Activated naive CD8-positive, alpha-beta T cell treated with anti-CD3 and anti-CD28 coated beads for 36 hours (primary cell): ENCODE data around the gene BAIAP2L1. TPM values are rescaled to one million over a fixed set of nuclear protein-coding genes. Genes with fewer than 3 reads are reported as not detected.
"Not testable (repeated sequence)": the region's sequence is repeated elsewhere in the genome, so short reads cannot be mapped to it uniquely, and the experiment has no call there.

ENCODE experiments used
- DNase-seq: peaks from one replicate; pipeline ENCODE4 v3.0.0; 2021
- H3K27ac Mint-ChIP-seq: one replicate; pipeline ENCODE4 v1.8.0; 2022; ENCODE audit warnings: mild to moderate bottlenecking, moderate library complexity, mixed read lengths
- H3K27me3 Mint-ChIP-seq: one replicate; pipeline ENCODE4 v1.8.0; 2022; ENCODE audit warnings: mild to moderate bottlenecking, mixed read lengths
- H3K36me3 Mint-ChIP-seq: one replicate; pipeline ENCODE4 v1.8.0; 2021; ENCODE audit warnings: mild to moderate bottlenecking, mixed read lengths
- H3K4me1 Mint-ChIP-seq: one replicate; pipeline ENCODE4 v1.8.0; 2021; ENCODE audit warnings: mixed read lengths
- H3K4me3 Mint-ChIP-seq: one replicate; pipeline ENCODE4 v1.8.0; 2022; ENCODE audit warnings: mild to moderate bottlenecking, moderate library complexity, mixed read lengths
- H3K9me3 Mint-ChIP-seq: one replicate; pipeline ENCODE4 v1.8.0; 2022; ENCODE audit warnings: mixed read lengths
- total RNA-seq, 2 experiments: library from RNA; stranded (reverse); gene quantifications; one replicate each; pipeline ENCODE4 v1.2.3, GENCODE V29; 2021

BAIAP2L1 gene, protein sequence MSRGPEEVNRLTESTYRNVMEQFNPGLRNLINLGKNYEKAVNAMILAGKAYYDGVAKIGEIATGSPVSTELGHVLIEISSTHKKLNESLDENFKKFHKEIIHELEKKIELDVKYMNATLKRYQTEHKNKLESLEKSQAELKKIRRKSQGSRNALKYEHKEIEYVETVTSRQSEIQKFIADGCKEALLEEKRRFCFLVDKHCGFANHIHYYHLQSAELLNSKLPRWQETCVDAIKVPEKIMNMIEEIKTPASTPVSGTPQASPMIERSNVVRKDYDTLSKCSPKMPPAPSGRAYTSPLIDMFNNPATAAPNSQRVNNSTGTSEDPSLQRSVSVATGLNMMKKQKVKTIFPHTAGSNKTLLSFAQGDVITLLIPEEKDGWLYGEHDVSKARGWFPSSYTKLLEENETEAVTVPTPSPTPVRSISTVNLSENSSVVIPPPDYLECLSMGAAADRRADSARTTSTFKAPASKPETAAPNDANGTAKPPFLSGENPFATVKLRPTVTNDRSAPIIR
- total RNA-seq: 1 to 10 TPM; 2.3 TPM

DNA sequence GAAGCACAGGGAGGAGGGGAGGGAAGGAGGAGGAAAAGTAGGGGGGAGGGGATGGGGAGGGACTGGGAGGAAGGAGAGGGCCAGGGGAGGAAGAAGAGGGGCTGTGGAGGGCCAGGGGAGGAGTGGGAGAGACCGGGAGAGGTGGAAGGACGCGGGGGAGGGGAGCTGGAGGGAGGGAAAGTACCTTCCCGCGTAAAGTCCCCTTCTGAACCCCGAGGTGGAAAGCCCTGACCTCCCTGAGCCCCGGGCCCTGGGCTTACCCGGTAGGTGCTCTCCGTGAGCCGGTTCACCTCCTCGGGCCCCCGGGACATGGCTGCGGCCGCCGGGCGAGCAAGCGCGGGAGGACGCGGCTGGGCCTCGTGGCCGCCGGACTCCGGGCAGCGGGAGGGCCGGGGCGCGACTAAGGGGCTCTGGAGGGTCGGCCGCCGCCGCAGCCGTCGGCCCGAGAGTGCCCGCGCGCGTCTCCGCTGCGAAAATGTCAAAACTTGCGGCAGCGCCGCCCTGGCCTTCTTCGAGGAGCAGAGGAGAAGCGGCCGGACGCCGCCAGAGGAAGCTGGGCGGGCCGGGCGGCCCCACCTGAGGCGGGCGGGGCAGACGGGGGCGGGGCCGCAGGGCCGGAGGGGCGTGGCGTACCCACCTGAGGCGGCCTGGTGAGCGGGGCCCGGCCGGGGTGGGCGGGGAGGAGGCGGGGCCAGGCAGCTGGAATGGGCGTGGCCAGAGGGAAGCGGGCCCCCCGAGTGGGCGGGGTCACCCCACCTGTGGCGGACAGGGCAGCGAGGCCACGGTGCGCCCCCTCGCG is at the start of gene BAIAP2L1:
TSS of gene BAIAP2L1 (minus strand) at position 549 of the 799 bp plus-strand sequence. CDS start at position 311, 238 bp downstream.
- Mint-ChIP-seq H3K4me3 (peak within 1 kb of the TSS; percentile 63), H3K4me1 (peaks cover 4% of the 10 kb centered on the region), H3K27ac (no peak within 1 kb of the TSS), H3K9me3 (no peaks in the 10 kb centered on the region), H3K36me3 (no peaks in the 10 kb centered on the region), H3K27me3 (peaks cover 39% of the 10 kb centered on the region)
- peak; percentile 91 for DNase-seq

DNA sequence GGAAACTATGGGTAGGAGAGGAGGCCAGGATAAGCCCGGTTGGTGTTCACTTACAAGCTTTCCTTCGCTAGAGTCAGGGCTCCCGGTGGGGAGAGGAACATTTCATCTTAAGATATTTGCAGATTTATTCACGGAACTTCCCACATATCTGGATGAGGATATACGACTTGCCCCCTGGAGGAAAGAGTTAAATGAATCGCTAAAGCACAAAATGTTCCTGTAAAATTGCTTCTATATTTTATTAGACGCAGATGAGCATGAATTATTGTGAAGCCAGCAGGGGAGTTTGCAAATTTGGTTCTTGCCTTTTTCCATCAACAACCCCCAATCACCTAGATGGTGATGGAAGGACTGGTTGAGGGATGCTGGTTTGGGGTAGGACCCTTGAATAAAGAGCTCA is 47.9 kb upstream of the BAIAP2L1 start:
- H3K4me3 Mint-ChIP-seq: no peak overlapping the region
- no peak overlapping the region for H3K27ac Mint-ChIP-seq
- H3K9me3 Mint-ChIP-seq: peaks cover 10% of the 10 kb centered on the region
- no peak for DNase-seq
- no peaks in the 10 kb centered on the region for H3K4me1 Mint-ChIP-seq
- no peaks in the 10 kb centered on the region for H3K36me3 Mint-ChIP-seq
- H3K27me3 Mint-ChIP-seq: no peaks in the 10 kb centered on the region

DNA sequence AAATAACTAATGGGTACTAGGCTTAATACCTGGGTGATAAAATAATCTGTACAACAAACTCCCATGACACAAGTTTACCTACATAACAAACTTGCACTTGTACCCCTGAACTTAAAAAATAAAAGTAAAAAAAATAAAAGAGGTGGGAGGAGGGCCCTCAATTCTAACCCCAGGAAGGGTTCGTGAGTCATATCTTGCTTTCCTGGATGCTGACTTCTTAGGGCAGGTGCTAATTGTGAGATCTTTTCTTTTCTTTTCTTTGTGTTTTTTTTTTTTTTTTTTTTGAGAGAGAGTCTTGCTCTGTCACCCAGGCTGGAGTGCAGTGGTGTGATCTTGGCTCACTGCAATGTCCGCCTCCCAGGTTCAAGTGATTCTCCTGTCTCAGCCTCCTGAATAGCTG is 40.1 kb upstream of the BAIAP2L1 start:
- not testable (repeated sequence) for H3K4me3 Mint-ChIP-seq, H3K4me1 Mint-ChIP-seq, H3K27me3 Mint-ChIP-seq, H3K36me3 Mint-ChIP-seq, H3K27ac Mint-ChIP-seq, DNase-seq, H3K9me3 Mint-ChIP-seq

DNA sequence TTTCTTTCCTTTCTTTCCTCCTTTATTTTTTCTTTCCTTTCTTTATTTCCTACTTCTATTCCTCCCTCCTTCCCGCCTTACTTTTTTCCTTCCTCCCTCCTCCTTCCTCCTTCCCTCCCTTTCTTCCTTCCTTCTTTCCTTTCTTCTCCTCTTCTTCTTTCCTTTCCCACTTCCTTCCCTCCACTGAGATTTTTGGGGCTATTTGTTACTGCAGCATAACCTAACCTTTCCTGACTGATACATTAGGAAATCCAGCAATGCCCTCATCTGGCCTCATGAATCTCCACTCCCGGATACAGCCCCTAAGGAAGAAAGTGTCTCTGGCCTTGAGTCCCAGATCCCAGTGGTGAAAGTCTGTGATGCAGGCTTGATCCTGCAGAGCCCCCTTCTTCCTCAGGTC is 38.6 kb upstream of the BAIAP2L1 start:
- DNase-seq: no peak
- Mint-ChIP-seq H3K36me3 (no peaks in the 10 kb centered on the region), H3K27ac (no peak overlapping the region), H3K4me3 (no peak overlapping the region), H3K27me3 (peaks cover 3% of the 10 kb centered on the region), H3K9me3 (peaks cover 8% of the 10 kb centered on the region), H3K4me1 (no peaks in the 10 kb centered on the region)

DNA sequence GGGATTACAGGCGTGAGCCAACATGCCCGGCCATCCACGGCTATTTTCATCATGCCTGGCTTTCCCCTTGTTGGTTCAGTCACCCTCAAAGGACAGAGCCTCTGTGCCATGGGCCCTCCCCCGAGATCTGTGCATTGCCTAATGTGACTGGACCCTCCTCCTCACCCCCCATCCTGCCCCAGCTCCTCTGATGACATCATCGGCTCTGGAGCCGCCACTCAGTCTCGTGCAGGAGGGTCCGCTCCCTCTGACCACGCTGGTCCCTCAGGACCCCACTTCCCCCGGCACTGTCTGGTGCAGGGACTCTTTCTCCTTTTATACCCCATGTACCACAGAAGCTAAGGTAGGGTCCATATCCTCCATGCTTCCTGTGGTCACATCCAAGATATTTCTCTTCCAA is 33.2 kb upstream of the BAIAP2L1 start:
- H3K4me1 Mint-ChIP-seq: peaks cover 1% of the 10 kb centered on the region
- peaks cover 3% of the 10 kb centered on the region for H3K27me3 Mint-ChIP-seq
- H3K4me3 Mint-ChIP-seq: no peak overlapping the region
- no peaks in the 10 kb centered on the region for H3K36me3 Mint-ChIP-seq
- H3K27ac Mint-ChIP-seq: no peak overlapping the region
- no peak for DNase-seq
- H3K9me3 Mint-ChIP-seq: no peaks in the 10 kb centered on the region

DNA sequence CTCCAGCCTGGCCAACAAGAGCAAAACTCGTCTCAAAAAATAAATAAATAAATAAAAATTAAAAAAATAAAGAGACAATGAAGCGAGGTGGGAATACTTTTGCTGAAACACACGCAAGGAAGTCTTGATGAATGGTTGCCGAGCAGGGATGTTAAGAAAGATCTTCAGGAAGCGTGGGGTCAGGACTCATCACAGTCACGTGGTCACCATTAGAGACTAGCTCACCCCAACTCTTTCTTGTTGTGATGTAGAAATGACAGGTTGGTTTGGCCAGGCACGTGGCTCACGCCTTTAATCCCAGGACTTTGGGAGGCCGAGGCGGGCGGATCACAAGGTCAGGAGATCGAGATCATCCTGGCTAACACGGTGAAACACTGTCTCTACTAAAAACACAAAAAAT is 28.9 kb upstream of the BAIAP2L1 start:
- Mint-ChIP-seq H3K27me3 (peaks cover 12% of the 10 kb centered on the region), H3K27ac (no peak overlapping the region), H3K4me3 (no peak overlapping the region), H3K36me3 (no peaks in the 10 kb centered on the region), H3K4me1 (peaks cover 1% of the 10 kb centered on the region), H3K9me3 (no peaks in the 10 kb centered on the region)
- no peak for DNase-seq

DNA sequence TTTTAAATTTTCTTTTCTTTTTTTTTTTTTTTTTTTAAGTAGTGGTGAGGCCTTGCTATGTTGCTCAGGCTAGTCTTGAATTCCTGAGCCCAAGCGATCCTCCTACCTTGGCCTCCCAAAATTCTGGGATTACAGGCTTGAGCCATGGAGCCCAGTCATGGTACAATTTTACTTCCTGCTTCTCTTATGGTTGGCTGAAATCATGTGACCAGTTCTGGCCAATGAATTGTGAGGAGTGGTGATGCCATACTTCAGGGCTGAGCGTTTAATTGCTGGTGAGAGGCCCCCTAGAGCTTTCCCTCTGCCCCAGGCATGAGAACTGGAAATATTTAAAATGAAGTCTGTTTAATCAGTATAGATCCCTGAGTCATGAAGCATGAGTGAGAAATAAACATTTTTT is 22.2 kb upstream of the BAIAP2L1 start:
- H3K36me3 Mint-ChIP-seq: no peaks in the 10 kb centered on the region
- no peak overlapping the region for H3K4me3 Mint-ChIP-seq
- no peaks in the 10 kb centered on the region for H3K4me1 Mint-ChIP-seq
- no peak overlapping the region for H3K27ac Mint-ChIP-seq
- DNase-seq: no peak
- no peaks in the 10 kb centered on the region for H3K9me3 Mint-ChIP-seq
- H3K27me3 Mint-ChIP-seq: peaks cover 43% of the 10 kb centered on the region

DNA sequence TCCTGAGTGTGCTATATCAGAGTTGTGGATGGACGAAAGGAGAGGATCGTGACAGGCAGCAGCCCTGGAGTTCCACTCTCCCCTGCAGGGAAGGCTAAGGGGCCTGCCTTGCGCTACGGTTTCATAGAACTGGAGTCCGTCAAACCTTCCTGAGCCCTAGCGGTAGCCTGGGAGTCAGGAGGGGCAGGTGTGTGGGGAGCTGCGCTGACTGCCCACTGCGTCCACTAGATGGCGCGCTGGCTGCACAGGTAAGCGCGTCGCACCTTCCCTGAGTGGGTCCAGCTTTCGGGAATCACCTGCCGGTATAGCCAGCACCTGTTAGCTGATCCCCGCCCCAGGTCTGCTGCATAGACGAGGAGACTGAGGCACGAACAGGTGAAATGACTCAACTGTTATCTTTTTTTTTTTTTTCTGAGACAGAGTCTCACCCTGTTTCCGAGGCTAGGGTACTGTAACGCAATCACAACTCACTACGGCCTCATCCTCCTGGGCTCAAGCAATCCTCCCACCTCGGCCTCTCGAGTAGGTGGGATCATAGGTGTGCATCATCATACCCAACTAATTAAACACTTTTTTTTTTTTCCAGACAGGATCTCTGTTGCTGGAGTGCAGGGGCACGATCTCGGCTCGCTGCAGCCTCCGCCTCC is 20.2 kb upstream of the BAIAP2L1 start:
- Mint-ChIP-seq H3K4me3 (no peak overlapping the region), H3K27me3 (peaks cover 43% of the 10 kb centered on the region), H3K27ac (no peak overlapping the region), H3K36me3 (no peaks in the 10 kb centered on the region), H3K4me1 (no peaks in the 10 kb centered on the region), H3K9me3 (no peaks in the 10 kb centered on the region)
- DNase-seq: peak; percentile 59

DNA sequence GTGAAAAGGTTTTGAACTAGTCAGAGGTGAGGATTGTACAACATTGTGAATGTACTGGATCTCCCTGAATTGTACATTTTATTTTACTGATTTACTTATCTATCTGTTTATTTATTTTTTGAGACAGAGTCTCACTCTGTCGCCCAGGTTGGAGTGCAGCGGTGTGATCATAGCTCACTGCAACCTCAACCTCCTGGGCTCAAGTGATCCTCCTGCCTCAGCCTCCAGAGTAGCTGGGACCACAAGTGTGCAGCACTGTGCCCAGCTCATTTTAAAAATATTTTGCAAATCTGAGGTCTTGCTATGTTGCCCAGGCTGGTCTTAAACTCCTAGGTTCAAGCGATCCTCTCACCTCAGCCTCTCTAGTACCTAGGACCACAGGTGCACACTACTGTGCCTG is 19.1 kb upstream of the BAIAP2L1 start:
- peaks cover 36% of the 10 kb centered on the region for H3K27me3 Mint-ChIP-seq
- not testable (repeated sequence) for H3K27ac Mint-ChIP-seq, H3K4me3 Mint-ChIP-seq, H3K36me3 Mint-ChIP-seq, H3K4me1 Mint-ChIP-seq, DNase-seq, H3K9me3 Mint-ChIP-seq

DNA sequence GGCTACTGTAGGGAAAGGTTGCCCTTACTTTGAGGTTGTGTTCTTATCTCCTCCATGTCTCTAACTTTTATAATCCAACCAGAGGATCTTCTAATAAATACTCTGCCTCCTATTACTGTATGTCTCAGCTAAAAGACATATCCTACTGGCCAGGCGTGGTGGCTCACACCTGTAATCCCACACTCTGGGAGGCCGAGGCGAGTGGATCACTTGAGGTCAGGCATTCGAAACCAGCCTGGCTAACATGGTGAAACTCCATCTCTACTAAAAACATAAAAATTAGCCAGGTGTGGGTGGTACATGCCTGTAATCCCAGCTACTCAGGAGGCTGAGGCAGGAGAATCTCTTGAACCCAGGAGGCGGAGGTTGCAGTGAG is 18.4 kb upstream of the BAIAP2L1 start:
- H3K36me3 Mint-ChIP-seq, H3K4me3 Mint-ChIP-seq, H3K27ac Mint-ChIP-seq, DNase-seq, H3K9me3 Mint-ChIP-seq, H3K4me1 Mint-ChIP-seq: not testable (repeated sequence)
- H3K27me3 Mint-ChIP-seq: peaks cover 31% of the 10 kb centered on the region

DNA sequence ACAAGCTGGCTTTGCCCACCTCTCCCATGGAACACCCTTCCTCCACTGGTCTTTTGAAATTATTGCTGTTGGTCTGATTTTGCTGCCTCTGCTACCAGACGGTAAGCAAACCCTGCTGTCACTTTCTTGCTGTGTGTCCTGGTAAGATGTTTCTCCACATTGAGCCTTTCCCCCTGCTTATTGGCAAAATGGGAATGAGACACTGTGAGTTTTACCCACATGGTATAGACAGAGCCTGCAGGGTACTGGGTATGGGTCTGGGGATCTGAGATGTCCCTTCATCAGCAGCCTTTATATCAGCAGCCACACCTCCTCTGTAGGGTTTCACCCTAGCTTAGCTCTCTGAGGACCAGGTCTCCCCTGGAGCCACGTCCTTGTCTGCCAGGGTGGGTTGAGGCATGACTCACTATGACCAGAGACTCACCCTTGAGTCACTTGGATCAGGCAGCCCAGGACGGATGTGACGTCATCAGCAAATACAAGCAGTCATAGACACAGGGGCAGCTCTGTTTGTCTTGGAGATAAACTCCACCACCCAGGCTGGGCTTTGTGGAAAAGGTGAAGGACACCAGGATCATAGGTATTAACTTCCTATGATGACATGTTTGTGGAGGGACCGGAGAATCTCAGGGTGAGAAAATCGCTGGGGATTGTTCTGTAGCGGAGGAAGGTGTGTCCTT is 17.9 kb upstream of the BAIAP2L1 start:
- DNase-seq: peak; percentile 23
- Mint-ChIP-seq H3K9me3 (no peaks in the 10 kb centered on the region), H3K27ac (no peak overlapping the region), H3K36me3 (no peaks in the 10 kb centered on the region), H3K4me1 (peaks cover 1% of the 10 kb centered on the region), H3K27me3 (peaks cover 27% of the 10 kb centered on the region), H3K4me3 (no peak overlapping the region)

DNA sequence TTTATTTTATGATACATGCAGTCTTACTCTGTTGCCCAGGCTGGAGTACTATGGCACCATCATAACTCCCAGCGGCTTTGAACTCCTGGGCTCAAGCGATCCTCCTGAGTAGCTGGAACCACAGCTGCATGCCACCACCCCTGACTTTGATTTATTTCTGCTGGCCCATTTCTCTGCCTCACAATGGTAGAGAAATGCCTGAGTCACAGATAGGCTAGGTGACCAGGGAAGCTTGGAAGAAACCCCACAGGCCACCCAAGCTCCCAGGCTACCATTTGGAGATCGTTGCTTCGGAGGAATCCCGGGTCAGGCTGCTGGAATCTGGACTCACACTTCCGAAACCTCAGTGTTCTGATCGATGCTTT is 17.4 kb upstream of the BAIAP2L1 start:
- Mint-ChIP-seq H3K27me3 (peaks cover 24% of the 10 kb centered on the region), H3K9me3 (no peaks in the 10 kb centered on the region), H3K27ac (no peak overlapping the region)

DNA sequence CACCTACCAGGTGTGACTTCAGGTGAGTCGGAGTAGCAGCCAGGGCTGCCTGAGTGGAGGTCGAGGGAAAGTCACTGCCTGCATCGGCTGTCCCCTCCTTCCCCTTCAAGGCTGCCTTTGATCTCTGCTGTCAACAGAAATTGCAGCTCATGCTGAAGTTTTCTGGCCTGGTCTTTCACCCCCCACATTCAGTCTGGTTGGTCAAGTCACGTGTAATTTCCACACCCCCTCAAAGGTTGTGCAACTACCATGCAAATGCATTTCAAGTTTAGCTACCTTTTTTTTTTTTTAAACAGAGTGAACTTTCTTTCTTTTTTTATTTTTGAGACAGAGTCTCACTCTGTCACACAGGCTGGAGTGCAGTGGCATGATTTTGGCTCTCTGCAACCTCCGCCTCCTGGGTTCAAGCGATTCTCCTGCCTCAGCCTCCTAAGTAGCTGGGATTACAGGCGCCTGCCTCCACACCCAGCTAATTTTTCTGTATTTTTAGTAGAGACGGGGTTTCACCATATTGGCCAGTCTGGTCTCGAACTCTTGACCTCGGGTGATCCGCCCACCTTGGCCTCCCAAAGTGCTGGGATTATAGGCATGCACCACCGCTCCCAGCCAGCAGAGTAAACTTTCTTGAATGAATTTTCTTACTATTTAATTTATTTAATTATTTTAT is 16.8 kb upstream of the BAIAP2L1 start:
- H3K4me1 Mint-ChIP-seq, H3K4me3 Mint-ChIP-seq, H3K9me3 Mint-ChIP-seq, H3K36me3 Mint-ChIP-seq, H3K27ac Mint-ChIP-seq, DNase-seq: not testable (repeated sequence)
- peaks cover 22% of the 10 kb centered on the region for H3K27me3 Mint-ChIP-seq

More for the DNA sequence above, 17.4 kb upstream of the BAIAP2L1 start:
- H3K4me3 Mint-ChIP-seq: no peak overlapping the region
- H3K4me1 Mint-ChIP-seq: peaks cover 1% of the 10 kb centered on the region
- H3K36me3 Mint-ChIP-seq: no peaks in the 10 kb centered on the region
- no peak for DNase-seq

DNA sequence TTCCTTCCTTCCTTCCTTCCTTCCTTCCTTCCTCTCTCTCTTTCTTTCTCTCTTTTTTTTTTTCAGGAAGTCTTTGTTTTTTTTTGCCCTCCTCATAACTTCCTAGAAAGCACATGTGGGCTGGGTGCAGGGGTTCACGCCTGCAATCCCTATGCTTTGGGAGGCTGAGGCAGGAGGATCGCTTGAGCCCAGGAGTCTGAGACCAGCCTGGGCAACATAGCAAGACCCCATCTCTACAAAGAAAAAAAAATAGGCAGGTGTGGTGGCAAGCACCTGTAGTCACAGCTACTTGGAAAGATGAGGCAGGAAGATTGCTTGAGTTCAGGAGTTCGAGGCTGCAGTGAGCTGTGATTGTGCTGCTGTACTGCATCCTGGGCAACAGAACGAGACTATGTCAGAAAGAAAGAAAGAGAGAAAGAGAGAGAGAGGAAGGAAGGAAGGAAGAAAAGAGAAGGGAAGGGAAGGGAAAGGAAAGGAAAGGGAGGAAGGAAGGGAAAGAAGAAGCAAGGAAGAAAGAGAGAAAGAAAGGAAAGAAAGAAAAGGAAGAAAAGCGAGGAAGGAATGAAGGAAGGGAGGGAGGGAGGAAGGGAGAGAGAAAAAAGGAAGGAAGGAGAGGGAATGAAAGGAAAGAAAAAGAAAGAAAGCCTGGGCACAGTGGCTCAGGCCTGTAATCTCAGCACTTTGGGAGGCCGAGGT is 13.5 kb upstream of the BAIAP2L1 start:
- H3K27ac Mint-ChIP-seq: no peak overlapping the region
- no peaks in the 10 kb centered on the region for H3K9me3 Mint-ChIP-seq
- H3K4me3 Mint-ChIP-seq: no peak overlapping the region
- H3K27me3 Mint-ChIP-seq: peaks cover 11% of the 10 kb centered on the region
- H3K4me1 Mint-ChIP-seq: peaks cover 1% of the 10 kb centered on the region
- no peak for DNase-seq
- no peaks in the 10 kb centered on the region for H3K36me3 Mint-ChIP-seq
